ENCODE measurements around the gene JSRP1.
A peak's percentile ranks its signal among the peaks of the same experiment; 100 is the strongest.

JSRP1 gene

DNA sequence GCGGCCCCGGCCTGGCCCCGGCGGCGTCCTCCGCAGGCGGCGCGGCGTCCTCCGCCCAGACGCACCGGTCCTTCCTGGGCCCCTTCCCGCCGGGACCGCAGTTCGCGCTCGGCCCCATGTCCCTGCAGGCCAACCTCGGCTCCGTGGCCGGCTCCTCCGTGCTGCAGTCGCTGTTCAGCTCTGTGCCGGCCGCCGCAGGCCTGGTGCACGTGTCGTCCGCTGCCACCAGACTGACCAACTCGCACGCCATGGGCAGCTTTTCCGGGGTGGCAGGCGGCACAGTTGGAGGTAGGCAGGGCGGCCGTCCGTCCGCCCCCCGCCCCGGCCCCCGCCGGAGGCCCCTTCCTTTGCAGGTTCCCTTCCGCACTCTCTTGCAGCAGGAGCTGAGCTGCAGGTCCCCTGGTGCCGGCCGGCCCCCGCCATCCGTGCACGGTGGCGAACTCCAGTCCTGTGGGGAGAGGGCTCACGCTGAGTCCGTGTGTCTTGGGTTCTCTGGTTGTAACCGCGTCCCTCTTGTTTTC lies 29.3 kb downstream of the JSRP1 start:
- H3K27ac Mint-ChIP-seq = no peak overlapping the region
- peaks cover 98% of the 10 kb centered on the region for H3K36me3 Mint-ChIP-seq
- H3K9me3 Mint-ChIP-seq = no peaks in the 10 kb centered on the region
- no peak overlapping the region for H3K4me3 Mint-ChIP-seq
- ATAC-seq = no peak
- no peak for DNase-seq (ENCODE audit: low spot score in 2 of 2)
- H3K4me1 Mint-ChIP-seq = peaks cover 14% of the 10 kb centered on the region

DNA sequence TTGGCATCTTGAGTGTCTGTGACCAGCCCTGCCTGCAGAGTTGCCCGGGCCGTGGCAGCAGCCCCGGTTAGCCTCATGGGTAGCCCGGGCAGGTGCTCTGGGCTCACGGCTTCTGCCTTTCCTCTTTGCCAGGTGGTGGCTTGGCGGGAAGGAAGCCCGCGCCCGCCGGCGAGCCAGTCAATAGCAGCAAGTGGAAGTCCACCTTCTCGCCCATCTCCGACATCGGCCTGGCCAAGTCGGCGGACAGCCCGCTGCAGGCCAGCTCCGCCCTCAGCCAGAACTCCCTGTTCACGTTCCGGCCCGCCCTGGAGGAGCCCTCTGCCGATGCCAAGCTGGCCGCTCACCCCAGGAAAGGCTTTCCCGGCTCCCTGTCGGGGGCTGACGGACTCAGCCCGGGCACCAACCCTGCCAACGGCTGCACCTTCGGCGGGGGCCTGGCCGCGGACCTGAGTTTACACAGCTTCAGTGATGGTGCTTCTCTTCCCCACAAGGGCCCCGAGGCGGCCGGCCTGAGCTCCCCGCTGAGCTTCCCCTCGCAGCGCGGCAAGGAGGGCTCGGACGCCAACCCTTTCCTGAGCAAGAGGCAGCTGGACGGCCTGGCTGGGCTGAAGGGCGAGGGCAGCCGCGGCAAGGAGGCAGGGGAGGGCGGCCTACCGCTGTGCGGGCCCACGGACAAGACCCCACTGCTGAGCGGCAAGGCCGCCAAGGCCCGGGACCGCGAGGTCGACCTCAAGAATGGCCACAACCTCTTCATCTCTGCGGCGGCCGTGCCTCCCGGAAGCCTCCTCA lies 30.0 kb downstream of the JSRP1 start:
- no peaks in the 10 kb centered on the region for H3K9me3 Mint-ChIP-seq
- peaks cover 98% of the 10 kb centered on the region for H3K36me3 Mint-ChIP-seq
- no peak for ATAC-seq
- no peak for DNase-seq (ENCODE audit: low spot score in 2 of 2)
- no peak overlapping the region for H3K4me3 Mint-ChIP-seq
- H3K4me1 Mint-ChIP-seq = peaks cover 14% of the 10 kb centered on the region
- H3K27ac Mint-ChIP-seq = peak overlapping the region; percentile 76

DNA sequence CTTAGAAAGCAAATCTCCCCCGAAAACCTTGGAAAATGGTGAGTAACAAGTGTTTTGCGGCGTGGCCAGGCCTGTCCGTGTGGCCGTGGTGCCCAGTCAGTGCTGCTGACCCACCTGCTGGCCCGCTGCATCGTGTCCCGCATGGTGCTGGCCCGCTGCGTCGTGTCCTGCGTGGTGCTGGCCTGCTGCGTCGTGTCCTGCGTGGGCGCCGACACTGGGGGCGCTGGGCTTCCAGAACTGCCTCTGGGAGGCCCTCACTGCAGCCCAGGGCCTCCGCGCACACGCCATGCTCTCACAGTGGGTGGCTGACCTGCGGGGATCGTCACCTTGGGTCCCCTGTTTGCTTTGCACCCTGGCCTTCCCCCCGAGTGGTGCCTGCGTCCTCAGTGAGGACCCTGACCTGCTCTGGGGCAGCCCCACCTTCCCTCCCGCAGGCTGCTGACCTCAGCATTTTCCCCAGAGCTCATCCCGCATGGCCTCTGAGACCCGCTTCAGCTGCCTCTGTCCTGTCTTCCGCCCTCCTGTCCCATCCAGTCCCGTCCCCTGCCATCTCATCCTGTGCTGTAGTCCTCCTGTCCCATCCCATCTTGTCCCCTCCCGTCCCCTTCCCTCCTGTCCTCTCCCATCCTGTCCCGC lies 30.7 kb downstream of the JSRP1 start:
- no peak overlapping the region for H3K4me3 Mint-ChIP-seq
- ATAC-seq = no peak

DNA sequence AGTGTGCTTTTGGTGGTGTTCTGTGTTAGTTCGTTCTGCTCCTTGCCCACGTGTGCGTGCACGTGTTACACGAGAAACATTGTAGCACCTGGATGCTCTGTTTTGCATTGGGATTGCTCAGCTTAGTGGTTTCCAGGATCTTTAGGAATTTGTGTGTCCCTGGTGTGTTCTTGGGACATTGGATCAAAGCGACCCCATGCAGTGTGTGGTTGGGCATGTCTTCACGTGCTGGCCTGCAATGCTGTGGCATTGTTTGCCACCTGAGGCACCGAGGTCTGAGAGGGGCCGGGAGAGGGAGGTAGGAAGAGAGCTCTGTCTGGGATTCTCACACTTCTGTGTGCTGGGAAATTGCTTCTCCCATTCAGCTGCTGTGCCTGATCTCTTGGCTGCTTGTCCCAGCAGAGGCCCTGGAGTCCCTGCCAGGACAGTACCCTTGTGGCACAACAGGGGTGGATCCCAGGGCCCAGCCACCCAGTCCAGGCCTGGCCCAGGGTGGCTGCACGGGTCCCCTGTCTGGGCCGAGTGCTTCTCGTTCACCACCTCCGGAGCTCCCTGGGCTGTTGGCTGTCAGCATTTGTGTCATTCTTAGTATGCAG lies 31.4 kb downstream of the JSRP1 start:
- ATAC-seq (no peak), DNase-seq (ENCODE audit: low spot score in 2 of 2) (no peak)
- no peak overlapping the region for H3K4me3 Mint-ChIP-seq
- H3K36me3 Mint-ChIP-seq = peaks cover 98% of the 10 kb centered on the region
- H3K27ac Mint-ChIP-seq = peak overlapping the region; percentile 90
- H3K9me3 Mint-ChIP-seq = no peaks in the 10 kb centered on the region
- peaks cover 14% of the 10 kb centered on the region for H3K4me1 Mint-ChIP-seq

More for the DNA sequence above, 30.7 kb downstream of the JSRP1 start:
- Mint-ChIP-seq H3K36me3 (peaks cover 98% of the 10 kb centered on the region), H3K27ac (peak overlapping the region; percentile 76), H3K9me3 (no peaks in the 10 kb centered on the region), H3K4me1 (peaks cover 14% of the 10 kb centered on the region)
- no peak for DNase-seq (ENCODE audit: low spot score in 2 of 2)

DNA sequence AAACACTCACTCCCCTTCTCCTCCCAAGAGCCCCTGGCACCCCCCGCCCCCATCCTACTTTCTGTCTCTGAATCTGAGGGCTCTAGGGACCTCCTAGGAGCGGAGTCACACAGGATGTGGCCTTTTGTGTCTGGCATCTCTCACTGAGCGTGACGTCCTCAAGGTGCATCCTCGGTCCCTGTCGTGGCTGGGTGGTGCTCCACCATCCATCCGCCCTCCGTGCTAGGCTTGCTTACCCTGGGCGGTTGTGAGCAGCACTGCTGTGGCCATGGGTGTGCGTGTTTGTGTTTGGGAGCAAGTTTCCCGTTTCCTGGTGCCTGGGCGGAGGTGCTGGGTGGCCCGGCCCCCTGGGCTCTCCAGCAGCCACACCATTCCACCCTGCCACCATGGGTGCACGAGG lies 32.3 kb downstream of the JSRP1 start:
- H3K4me3 Mint-ChIP-seq = no peak overlapping the region

DNA sequence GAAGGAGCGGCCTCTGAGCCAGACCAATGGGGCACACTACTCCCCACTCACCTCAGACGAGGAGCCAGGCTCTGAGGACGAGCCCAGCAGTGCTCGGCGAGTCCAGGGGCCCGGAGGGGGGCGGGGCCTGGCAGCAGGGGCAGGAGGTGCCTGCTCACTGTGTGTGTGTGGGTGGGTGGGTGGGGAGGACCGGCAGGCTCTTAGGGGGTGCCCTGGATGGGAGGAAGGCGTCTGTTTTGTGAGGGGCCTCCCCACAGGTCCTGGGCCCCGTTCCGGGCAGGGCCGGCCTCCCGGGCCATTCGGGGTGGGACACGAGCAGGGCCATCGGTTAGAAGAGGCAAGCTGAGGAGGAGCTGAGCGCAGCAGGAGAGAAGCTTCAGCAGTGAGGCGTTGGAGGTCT lies 32.8 kb downstream of the JSRP1 start:
- no peak for ATAC-seq

More for the DNA sequence above, 32.3 kb downstream of the JSRP1 start:
- Mint-ChIP-seq H3K36me3 (peaks cover 98% of the 10 kb centered on the region), H3K9me3 (no peaks in the 10 kb centered on the region), H3K4me1 (peaks cover 12% of the 10 kb centered on the region), H3K27ac (peak overlapping the region; percentile 90)
- no peak for DNase-seq (ENCODE audit: low spot score in 2 of 2)
- ATAC-seq = peak; percentile 70

DNA sequence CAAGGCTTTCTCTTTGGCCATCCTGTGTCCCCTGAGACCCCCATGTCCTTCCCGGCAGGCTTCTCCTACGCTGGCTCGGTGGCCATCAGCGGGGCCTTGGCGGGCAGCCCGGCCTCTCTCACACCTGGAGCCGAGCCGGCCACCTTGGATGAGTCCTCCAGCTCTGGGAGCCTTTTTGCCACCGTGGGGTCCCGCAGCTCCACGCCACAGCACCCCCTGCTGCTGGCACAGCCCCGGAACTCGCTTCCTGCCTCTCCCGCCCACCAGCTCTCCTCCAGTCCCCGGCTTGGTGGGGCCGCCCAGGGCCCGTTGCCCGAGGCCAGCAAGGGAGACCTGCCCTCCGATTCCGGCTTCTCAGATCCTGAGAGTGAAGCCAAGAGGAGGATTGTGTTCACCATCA lies 34.3 kb downstream of the JSRP1 start:
- Mint-ChIP-seq H3K4me1 (peaks cover 13% of the 10 kb centered on the region), H3K36me3 (peaks cover 98% of the 10 kb centered on the region), H3K9me3 (no peaks in the 10 kb centered on the region), H3K27ac (peak overlapping the region; percentile 88), H3K4me3 (no peak overlapping the region)
- DNase-seq (ENCODE audit: low spot score in 2 of 2) (no peak), ATAC-seq (no peak)

More for the DNA sequence above, 32.8 kb downstream of the JSRP1 start:
- H3K36me3 Mint-ChIP-seq = peaks cover 98% of the 10 kb centered on the region
- H3K9me3 Mint-ChIP-seq = no peaks in the 10 kb centered on the region
- H3K27ac Mint-ChIP-seq = peak overlapping the region; percentile 90
- H3K4me3 Mint-ChIP-seq = no peak overlapping the region
- H3K4me1 Mint-ChIP-seq = peaks cover 9% of the 10 kb centered on the region
- DNase-seq (ENCODE audit: low spot score in 2 of 2) = no peak

DNA sequence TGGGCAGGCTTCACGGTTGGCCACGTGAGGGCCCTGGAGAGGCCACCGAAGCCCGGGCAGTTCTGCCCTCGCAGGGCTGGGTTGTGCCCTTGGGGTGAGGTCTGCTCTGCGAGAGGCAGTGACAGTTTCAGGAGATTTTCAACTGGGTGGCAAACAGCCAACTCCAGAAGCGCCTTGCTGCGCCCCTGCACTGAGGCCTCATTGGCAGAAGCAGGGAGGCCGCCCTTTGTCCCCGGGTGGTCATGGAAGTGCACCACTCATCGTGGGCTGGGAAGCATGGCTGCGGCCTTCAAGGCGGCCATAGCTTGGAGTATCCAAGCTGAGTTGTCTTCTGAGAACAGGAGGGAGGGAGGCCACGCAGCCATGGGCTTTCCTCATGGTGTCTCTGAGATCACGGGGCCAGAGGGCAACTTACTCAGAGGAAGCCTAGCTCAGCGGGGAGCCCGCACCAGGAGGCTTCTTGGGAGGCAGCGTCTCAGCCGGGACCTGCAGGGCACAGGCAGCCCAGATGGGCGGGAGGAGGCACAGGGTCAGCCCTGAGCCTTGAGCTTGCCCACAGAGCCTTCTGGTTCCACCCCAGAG lies 34.9 kb downstream of the JSRP1 start:
- Mint-ChIP-seq H3K36me3 (peaks cover 100% of the 10 kb centered on the region), H3K27ac (peak overlapping the region; percentile 14), H3K9me3 (no peaks in the 10 kb centered on the region), H3K4me3 (no peak overlapping the region), H3K4me1 (peaks cover 16% of the 10 kb centered on the region)
- ATAC-seq (no peak), DNase-seq (ENCODE audit: low spot score in 2 of 2) (no peak)

DNA sequence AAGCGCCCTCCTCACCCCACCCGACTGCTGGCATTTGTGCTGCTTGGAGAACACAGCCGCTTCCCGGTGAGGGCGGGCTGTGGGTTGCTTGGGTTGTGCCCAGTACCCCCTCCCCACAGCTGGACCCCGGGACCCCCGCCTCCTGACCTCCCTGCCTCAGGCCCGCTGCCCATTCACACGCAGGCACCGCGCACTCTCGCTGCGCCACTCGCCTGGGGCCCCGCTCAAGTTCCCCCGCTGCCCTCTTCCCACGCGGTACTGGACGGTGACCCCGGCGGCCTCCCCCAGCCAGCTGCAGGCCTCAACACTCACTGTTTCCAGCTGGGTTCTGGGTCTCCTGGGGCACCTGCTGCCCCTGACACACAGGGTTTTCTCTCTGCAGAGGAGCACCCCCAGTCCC lies 36.5 kb downstream of the JSRP1 start:
- Mint-ChIP-seq H3K9me3 (no peaks in the 10 kb centered on the region), H3K36me3 (peaks cover 100% of the 10 kb centered on the region), H3K4me1 (peaks cover 24% of the 10 kb centered on the region), H3K4me3 (no peak overlapping the region), H3K27ac (peak overlapping the region; percentile 29)
- no peak for ATAC-seq
- DNase-seq (ENCODE audit: low spot score in 2 of 2) = no peak

DNA sequence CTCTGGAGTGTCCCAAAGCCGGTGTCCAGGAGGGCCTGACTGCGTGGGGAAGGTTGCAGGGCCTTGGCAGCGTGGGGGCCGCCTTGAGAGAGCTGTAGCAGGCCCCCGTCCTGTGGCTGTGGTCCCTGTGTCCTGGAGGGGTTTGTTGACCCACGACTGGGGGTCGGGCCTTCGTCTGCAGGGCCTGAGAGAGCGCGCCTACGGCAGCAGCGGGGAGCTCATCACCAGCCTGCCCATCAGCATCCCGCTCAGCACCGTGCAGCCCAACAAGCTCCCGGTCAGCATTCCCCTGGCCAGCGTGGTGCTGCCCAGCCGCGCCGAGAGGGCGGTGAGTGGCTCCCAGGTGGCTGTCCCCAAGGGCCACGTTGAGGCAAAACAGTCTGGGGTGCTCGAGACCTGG lies 38.6 kb downstream of the JSRP1 start:
- peak overlapping the region; percentile 90 for H3K27ac Mint-ChIP-seq
- peaks cover 17% of the 10 kb centered on the region for H3K4me1 Mint-ChIP-seq
- peaks cover 100% of the 10 kb centered on the region for H3K36me3 Mint-ChIP-seq
- H3K9me3 Mint-ChIP-seq = no peaks in the 10 kb centered on the region
- H3K4me3 Mint-ChIP-seq = no peak overlapping the region
- ATAC-seq = no peak
- no peak for DNase-seq (ENCODE audit: low spot score in 2 of 2)

DNA sequence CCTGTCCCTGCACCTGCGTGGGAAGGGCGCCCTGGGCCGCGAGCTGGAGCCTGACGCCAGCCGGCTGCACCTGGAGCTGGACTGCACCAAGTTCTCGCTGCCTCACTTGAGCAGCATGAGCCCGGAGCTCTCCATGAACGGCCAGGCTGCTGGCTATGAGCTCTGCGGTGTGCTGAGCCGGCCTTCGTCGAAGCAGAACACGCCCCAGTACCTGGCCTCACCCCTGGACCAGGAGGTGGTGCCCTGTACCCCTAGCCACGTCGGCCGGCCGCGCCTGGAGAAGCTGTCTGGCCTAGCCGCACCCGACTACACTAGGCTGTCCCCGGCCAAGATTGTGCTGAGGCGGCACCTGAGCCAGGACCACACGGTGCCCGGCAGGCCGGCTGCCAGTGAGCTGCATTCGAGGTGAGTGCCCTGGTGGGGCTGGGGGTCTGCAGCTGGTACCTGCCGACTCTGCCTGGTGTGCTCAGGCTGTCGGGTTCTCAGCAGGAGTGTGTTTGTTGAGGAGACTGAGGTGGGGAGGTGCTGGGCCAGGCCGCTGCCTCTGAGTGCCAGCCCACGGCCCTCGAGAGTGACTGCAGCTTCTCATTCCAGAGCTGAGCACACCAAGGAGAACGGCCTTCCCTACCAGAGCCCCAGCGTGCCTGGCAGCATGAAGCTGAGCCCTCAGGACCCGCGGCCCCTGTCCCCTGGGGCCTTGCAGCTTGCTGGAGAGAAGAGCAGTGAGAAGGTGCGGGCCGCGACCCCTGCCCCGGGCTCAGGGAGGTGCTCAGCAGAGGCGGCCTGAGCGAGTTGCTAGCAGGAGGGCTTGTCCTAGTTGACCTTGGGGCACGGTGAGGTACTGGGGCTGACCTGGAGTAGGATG lies 39.6 kb downstream of the JSRP1 start:
- Mint-ChIP-seq H3K36me3 (peaks cover 100% of the 10 kb centered on the region), H3K4me3 (no peak overlapping the region), H3K27ac (peak overlapping the region; percentile 90), H3K9me3 (no peaks in the 10 kb centered on the region), H3K4me1 (peaks cover 17% of the 10 kb centered on the region)
- ATAC-seq (no peak), DNase-seq (ENCODE audit: low spot score in 2 of 2) (no peak)

DNA sequence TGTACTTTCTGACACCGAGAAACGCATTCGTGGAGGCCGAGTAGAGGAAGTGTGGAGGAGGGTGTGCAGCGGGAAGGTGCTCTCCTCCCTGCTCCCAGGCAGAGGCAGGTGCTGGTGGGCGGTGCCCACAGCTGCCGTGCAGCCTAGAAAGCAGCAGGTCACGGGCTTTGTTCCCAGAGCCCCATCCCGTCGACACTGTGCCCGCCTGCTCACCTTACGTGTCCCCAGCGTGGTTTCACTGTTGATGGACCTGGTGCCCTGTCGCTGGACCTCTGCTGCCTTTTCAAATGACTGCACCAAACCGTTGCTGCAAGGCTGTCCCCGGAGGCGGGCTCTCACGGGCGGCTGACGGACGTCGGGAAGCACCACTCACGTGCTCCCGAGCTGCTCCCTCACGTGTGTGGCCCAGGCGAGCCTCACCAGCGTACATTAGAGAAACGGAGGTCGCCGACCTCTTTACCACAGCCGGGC lies 40.9 kb downstream of the JSRP1 start:
- Mint-ChIP-seq H3K4me3 (no peak overlapping the region), H3K9me3 (no peaks in the 10 kb centered on the region), H3K4me1 (peaks cover 17% of the 10 kb centered on the region), H3K36me3 (peaks cover 100% of the 10 kb centered on the region), H3K27ac (peak overlapping the region; percentile 61)
- DNase-seq (ENCODE audit: low spot score in 2 of 2) (no peak), ATAC-seq (no peak)

DNA sequence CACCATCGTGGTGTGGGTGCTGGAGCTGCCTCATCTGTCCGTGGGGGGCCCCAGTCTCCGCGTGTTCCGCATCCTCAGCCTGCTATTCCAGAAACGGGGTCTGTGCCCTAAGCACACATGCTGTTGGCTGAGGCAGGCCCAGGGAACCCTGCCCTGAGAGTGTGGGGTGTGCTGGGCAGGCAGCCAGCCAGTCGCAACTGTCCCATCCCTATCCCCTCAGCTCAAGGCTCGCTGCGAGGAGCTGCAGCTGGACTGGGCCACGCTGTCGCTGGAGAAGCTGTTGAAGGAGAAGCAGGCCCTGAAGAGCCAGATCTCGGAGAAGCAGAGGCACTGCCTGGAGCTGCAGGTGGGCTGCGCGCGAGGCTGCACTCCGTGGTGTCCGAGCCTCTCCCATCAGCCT lies 42.0 kb downstream of the JSRP1 start:
- Mint-ChIP-seq H3K4me3 (no peak overlapping the region), H3K27ac (no peak overlapping the region), H3K36me3 (peaks cover 99% of the 10 kb centered on the region), H3K9me3 (no peaks in the 10 kb centered on the region), H3K4me1 (peaks cover 17% of the 10 kb centered on the region)
- ATAC-seq = no peak
- no peak for DNase-seq (ENCODE audit: low spot score in 2 of 2)

DNA sequence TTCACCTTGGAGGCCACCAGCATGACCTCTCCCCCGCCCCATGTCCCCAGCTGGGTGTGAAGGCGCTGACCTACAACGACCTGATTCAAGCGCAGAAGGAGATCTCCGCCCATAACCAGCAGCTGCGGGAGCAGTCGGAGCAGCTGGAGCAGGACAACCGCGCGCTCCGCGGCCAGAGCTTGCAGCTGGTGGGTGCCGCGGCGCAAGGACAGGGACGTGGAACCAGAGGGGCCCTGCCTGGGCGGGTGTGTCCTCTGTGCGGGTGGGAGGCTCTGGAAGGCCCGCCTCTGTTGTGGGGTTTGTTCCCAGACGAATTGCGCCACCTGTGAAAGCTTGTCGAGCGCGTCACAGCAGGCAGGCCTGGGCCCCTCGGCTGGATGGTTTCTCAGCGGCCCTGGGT lies 42.4 kb downstream of the JSRP1 start:
- Mint-ChIP-seq H3K27ac (peak overlapping the region; percentile 89), H3K36me3 (peaks cover 99% of the 10 kb centered on the region)
- no peak for ATAC-seq

More for the DNA sequence above, 42.4 kb downstream of the JSRP1 start:
- no peak for DNase-seq (ENCODE audit: low spot score in 2 of 2)
- no peak overlapping the region for H3K4me3 Mint-ChIP-seq
- no peaks in the 10 kb centered on the region for H3K9me3 Mint-ChIP-seq
- peaks cover 17% of the 10 kb centered on the region for H3K4me1 Mint-ChIP-seq
